Measurements from ENCODE around the gene GGCT. TPM values are rescaled to one million over a fixed set of nuclear protein-coding genes. Genes with fewer than 3 reads are reported as not detected.
A peak's percentile ranks its signal among the peaks of the same experiment; 100 is the strongest.

GGCT gene
- total RNA-seq, 4 donors from 2014 or later = 24.1 to 47.0 (median 30.1) TPM

- H3K27me3 ChIP-seq = no peaks in the 10 kb centered on the region
- no peak for DNase-seq
- TF ChIP-seq POLR2A (IDR thresholded peaks at IDR 0.05) (no peak), CTCF (IDR thresholded peaks at IDR 0.05) (no peak)
- 38 to 82% methylated on average over 4 of the region's 4 CpGs for WGBS, 2 donors
- H3K27ac ChIP-seq = peak overlapping the region; percentile 75 to 94 (median 93)
- peaks cover 69 to 96% of the 10 kb centered on the region in 2 donors for H3K4me1 ChIP-seq
- intact Hi-C loops (cut with DNase I) = no loop called here
- no peaks in the 10 kb centered on the region for H3K36me3 ChIP-seq
- no peaks in the 10 kb centered on the region for H3K9me3 ChIP-seq
- H3K4me3 ChIP-seq (replicated peaks in 1 of 3) = no peak overlapping the region
Observed at GRCh38 chr7:30468791-30469190, 35.8 kb downstream of the GGCT start.

GRCh38 chr7:30468041-30468440 is 36.6 kb downstream of the GGCT start:
- intact Hi-C loops (cut with DNase I) = no loop called here
- Histone ChIP-seq H3K27ac (peak overlapping the region in 2 of 3 donors; percentile 93 to 94), H3K9me3 (no peaks in the 10 kb centered on the region), H3K4me1 (peaks cover 65 to 96% of the 10 kb centered on the region in 2 donors), H3K4me3 (replicated peaks in 1 of 3) (no peak overlapping the region), H3K36me3 (no peaks in the 10 kb centered on the region), H3K27me3 (no peaks in the 10 kb centered on the region)
- no peak for DNase-seq
- TF ChIP-seq CTCF (IDR thresholded peaks at IDR 0.05) (no peak), POLR2A (IDR thresholded peaks at IDR 0.05) (no peak)
- 48 to 70% methylated on average over 2 of the region's 2 CpGs for WGBS, 2 donors

- intact Hi-C loops (cut with DNase I) = no loop called here
- TF ChIP-seq CTCF (IDR thresholded peaks at IDR 0.05) (no peak), POLR2A (IDR thresholded peaks at IDR 0.05) (no peak)
- Histone ChIP-seq H3K9me3 (no peaks in the 10 kb centered on the region), H3K4me3 (replicated peaks in 1 of 3) (no peak overlapping the region), H3K36me3 (no peaks in the 10 kb centered on the region), H3K27ac (peak overlapping the region in 1 of 3 donors; percentile 94), H3K27me3 (no peaks in the 10 kb centered on the region), H3K4me1 (peaks cover 58 to 90% of the 10 kb centered on the region in 2 donors)
- DNase-seq = no peak
- WGBS, 2 donors = 92 to 93% methylated on average over 4 of the region's 4 CpGs
Observed at GRCh38 chr7:30467271-30467670, 37.4 kb downstream of the GGCT start.

GRCh38 chr7:30466266-30466665 is 38.4 kb downstream of the GGCT start:
- TF ChIP-seq CTCF (IDR thresholded peaks at IDR 0.05) (no peak), POLR2A (IDR thresholded peaks at IDR 0.05) (no peak)
- Histone ChIP-seq H3K4me1 (peaks cover 48 to 80% of the 10 kb centered on the region in 2 donors), H3K27ac (peak overlapping the region in 1 of 3 donors; percentile 34), H3K36me3 (no peaks in the 10 kb centered on the region), H3K27me3 (no peaks in the 10 kb centered on the region), H3K4me3 (replicated peaks in 1 of 3) (no peak overlapping the region), H3K9me3 (no peaks in the 10 kb centered on the region)
- intact Hi-C loops (cut with DNase I) = no loop called here
- WGBS, 2 donors = 94% methylated on average over 4 of the region's 4 CpGs
- DNase-seq = no peak

GRCh38 chr7:30465811-30466180 is 38.8 kb downstream of the GGCT start:
- Histone ChIP-seq H3K4me1 (peaks cover 44 to 76% of the 10 kb centered on the region in 2 donors), H3K4me3 (replicated peaks in 1 of 3) (no peak overlapping the region), H3K27me3 (no peaks in the 10 kb centered on the region), H3K9me3 (no peaks in the 10 kb centered on the region), H3K27ac (peak overlapping the region in 2 of 3 donors; percentile 34 to 42), H3K36me3 (no peaks in the 10 kb centered on the region)
- WGBS, 2 donors = 68 to 90% methylated on average over 2 of the region's 2 CpGs
- intact Hi-C loops (cut with DNase I) = no loop called here
- TF ChIP-seq CTCF (IDR thresholded peaks at IDR 0.05) (no peak), POLR2A (IDR thresholded peaks at IDR 0.05) (no peak)
- no peak for DNase-seq
